GM12875 (cell line): ENCODE results near the gene SLC5A1.

Experiments
- H3K4me3 ChIP-seq: one replicate; pipeline ENCODE4 v1.5.1; 2011; ENCODE audit warnings: low read depth, low read length, control low read depth
- CTCF ChIP-seq: IDR thresholded peaks from 2 replicates; pipeline ENCODE4 v1.5.1; 2011; ENCODE audit warnings: low read depth, mild to moderate bottlenecking, control low read depth, inconsistent platforms, low read length, moderate library complexity, borderline replicate concordance; ENCODE audit not compliant: insufficient read depth

Gene SLC5A1

GRCh38 chr22:32048069-32048468 lies 5.0 kb downstream of the SLC5A1 start:
- no peak overlapping the region for H3K4me3 ChIP-seq

GRCh38 chr22:32050678-32051515 lies 7.8 kb downstream of the SLC5A1 start:
- TF ChIP-seq CTCF: no peak
- no peak overlapping the region for H3K4me3 ChIP-seq

More at GRCh38 chr22:32048069-32048468, 5.0 kb downstream of the SLC5A1 start:
- no peak for TF ChIP-seq CTCF

DNA sequence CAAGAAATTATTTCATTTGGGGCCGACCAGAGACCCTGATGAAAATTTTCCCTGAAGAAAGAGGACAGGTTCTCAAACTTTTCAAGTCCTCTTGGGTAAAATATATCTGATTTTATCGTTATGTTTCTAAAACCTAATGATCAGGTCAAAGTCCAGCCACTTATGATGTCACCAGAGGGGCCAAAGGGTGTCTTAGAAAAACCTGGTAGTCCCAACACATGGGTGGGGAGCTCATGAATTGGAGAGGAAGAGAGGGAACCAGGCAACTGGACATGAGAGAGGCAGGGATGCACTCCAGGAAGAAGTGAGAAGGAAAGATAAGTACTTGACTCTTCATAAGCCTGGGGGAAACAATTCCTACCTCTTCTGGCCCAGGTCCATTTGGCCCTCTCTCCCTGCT lies 9.2 kb downstream of the SLC5A1 start:
- H3K4me3 ChIP-seq: no peak overlapping the region
- TF ChIP-seq CTCF: no peak

DNA sequence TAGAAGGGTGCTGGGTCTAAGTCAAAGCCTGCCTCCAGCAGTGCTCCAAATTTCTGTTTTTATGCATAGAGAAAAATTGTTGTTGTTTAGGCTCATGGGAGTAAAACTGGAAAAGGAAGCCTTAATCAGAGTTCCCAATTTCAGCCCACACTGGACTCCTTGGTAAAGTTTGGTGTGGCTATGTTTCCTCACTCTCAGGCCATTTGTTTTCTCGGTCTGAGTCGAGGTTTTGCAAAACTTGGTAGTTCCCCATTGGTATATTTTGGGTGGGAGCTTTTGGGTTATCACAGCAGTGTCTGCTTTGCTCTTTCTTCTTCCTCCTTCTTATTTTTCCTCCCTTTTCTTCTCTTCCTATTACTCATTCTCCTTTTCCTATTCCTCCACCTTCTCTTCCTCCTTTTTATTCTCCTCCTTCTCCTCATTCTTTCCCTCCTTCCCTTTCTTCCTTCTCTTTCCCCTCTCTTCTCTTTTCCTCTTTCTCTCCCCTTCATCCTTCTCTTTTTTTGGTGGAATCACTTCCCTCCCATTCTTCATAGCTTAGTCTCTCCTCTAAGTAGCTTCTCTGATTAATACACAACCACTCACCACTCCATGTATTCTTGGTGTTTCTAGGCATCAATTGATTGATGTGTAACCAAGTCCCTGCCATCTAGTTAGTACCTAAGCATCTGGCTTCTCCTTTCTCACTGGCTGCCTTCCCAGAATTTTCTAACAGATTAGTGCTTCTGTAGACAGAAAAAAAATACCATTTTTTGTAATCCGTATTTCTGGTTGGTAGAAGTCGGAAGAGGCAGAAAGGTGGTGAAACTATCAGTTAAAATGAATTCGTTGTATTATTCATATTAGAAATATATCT lies 10.1 kb downstream of the SLC5A1 start:
- H3K4me3 ChIP-seq: no peak overlapping the region
- no peak for TF ChIP-seq CTCF

GRCh38 chr22:32055069-32055468 lies 12.0 kb downstream of the SLC5A1 start:
- no peak for TF ChIP-seq CTCF
- no peak overlapping the region for H3K4me3 ChIP-seq

DNA sequence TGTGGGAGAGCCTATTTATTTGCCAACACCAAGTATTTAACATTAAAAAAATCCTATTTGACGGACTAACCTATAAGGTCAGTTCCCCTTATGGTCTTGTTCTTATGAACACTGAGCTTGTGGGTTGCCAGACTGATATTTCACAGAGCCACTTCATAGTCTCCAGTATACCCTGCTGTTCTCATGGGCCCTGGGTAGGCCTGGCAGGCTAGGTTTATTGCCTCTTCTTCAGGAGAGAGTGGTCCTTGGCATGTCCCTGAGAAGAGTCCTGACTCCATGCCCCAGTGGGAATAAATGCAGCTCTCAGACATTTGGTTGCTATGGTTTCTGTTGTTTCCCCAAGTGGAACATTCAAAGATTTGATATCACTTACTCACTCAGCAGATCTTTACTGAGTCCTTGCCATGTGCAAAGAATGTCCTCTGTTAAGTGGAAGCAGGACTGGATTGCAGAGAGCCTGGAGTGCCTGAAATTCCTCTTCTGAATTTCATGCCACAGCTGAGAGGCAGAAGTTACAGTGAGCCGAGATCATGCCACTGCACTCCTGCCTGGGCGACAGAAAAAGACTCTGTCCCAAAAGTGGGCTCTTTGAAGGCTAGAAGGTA lies 15.7 kb downstream of the SLC5A1 start:
- H3K4me3 ChIP-seq: no peak overlapping the region
- no peak for TF ChIP-seq CTCF
